Ectodermal cell (in vitro differentiated cells): ENCODE data around the gene ZNF664.

Experiments
- H3K27ac ChIP-seq: 2 replicates; pipeline ENCODE4 v1.7.0; 2013; ENCODE audit warnings: mild to moderate bottlenecking, low read depth, low read length; ENCODE audit not compliant: insufficient read depth, poor library complexity, severe bottlenecking
- H3K27me3 ChIP-seq: 2 replicates; pipeline ENCODE4 v1.7.0; 2013; ENCODE audit warnings: mild to moderate bottlenecking, low read length; ENCODE audit not compliant: insufficient read depth, control insufficient read depth, poor library complexity, severe bottlenecking
- H3K36me3 ChIP-seq: one replicate; pipeline ENCODE4 v1.7.0; 2013; ENCODE audit warnings: low read length; ENCODE audit not compliant: control insufficient read depth, insufficient read depth
- H3K4me1 ChIP-seq: one replicate; pipeline ENCODE4 v1.7.0; 2013; ENCODE audit warnings: low read length; ENCODE audit not compliant: control insufficient read depth, insufficient read depth
- H3K4me3 ChIP-seq: 2 replicates; pipeline ENCODE4 v1.7.0; 2013; ENCODE audit warnings: low read depth, low read length, control low read depth; ENCODE audit not compliant: insufficient read depth
- H3K9me3 ChIP-seq: 2 replicates; pipeline ENCODE4 v1.7.0; 2013; ENCODE audit warnings: mild to moderate bottlenecking, low read length, moderate library complexity; ENCODE audit not compliant: control insufficient read depth
- WGBS, 2 experiments: methylation state at CpG; one replicate each; pipeline ENCODE4 v1.1.7; 2013; ENCODE audit warnings: missing lambda C conversion rate in 2 of 2; 5-methylcytosine and 5-hydroxymethylcytosine counted together

Gene ZNF664

DNA sequence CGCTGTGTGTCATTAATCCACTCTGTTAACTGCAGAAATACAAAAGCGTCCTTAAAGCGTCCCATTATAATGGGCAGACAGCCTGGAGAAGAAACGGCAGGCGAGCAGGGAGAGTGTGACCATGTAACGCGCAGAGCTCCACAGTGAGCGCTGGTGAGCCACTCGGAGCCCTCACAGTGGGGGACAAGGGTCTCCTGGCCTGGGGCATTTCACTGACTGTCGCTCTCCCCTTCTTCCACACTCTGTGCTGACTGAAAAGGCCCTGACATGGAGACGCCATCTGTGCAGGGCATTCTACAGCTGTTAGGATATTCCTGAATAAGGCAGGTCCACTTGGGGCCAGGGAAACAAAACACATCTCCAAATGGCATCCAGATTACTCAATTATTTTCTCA, 24.6 kb upstream of the ZNF664 start:
- Histone ChIP-seq H3K27me3 (peaks cover 4% of the 10 kb centered on the region), H3K27ac (peak overlapping the region; percentile 47), H3K4me3 (no peak overlapping the region), H3K36me3 (no peaks in the 10 kb centered on the region), H3K4me1 (peaks cover 22% of the 10 kb centered on the region), H3K9me3 (no peaks in the 10 kb centered on the region)
- 77 to 79% methylated on average over 11 of the region's 11 CpGs for WGBS, 2 experiments

DNA sequence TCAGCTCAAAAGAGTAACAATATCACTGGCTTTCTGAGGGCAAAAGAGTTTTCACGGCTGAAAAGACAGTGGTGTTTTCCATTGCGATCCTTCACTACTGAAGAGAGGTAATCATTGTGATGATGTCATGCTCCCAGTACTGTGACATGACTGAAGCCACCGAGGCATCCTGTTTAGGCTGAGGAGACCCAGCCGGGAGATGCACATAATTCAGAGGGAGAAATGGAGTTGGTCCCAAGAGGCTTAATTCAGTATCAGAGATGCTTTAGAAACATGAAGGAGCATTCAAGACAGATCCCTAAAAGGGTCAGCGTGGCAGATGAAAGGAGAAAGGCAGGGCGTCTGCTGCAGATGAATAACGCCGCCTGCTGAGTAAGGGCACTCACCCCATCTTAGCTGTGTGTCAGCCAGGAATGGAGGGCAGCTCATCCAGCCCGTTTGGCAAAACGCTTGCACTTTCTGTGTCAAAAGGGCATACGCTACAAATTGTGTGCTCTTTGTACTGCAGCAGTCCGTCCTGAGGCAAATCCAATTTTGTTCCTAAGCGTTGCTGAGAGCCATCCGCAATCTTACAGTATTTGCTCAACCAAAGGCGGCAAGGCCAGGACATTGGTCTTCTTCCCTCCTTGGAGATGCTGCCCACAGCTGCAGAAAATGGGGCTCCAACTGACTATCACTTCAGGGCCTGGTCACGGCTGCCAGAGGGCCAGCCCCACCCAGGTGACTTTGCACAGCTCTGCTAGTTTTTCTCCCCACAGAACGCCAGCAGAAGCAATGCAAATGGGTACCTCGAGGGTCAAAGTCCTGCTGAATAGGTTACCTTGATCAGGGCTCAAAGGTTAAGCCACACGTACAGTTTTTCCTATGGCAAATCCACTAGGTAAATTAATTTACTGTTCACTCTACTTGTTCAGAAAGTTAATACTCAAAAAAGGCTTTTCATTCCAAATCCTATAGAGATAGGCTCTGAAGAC, 23.9 kb upstream of the ZNF664 start:
- Histone ChIP-seq H3K36me3 (no peaks in the 10 kb centered on the region), H3K9me3 (no peaks in the 10 kb centered on the region), H3K4me1 (peaks cover 22% of the 10 kb centered on the region), H3K4me3 (no peak overlapping the region), H3K27ac (peak overlapping the region; percentile 47), H3K27me3 (peaks cover 4% of the 10 kb centered on the region)
- 82 to 83% methylated on average over 19 of the region's 19 CpGs for WGBS, 2 experiments

DNA sequence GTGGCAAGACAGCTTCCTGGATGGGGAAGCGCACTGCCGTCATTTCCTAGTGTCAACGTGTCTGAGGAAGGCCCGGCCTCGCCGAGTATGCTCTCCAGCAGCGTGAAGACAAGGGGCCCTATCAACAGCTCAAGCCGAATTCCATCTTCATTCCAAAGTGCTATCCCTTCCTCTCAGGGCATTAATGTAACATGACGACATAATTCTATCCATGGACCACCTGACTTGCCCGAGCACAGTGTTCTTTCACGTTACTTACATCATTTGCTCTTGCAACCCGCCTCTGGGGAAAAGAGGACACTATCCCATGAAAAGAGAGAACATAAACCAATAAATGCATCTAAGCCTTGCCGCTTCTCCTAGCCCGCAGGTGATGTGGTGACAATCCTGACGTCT, 23.2 kb upstream of the ZNF664 start:
- H3K36me3 ChIP-seq: no peaks in the 10 kb centered on the region
- no peaks in the 10 kb centered on the region for H3K9me3 ChIP-seq
- H3K27me3 ChIP-seq: peaks cover 4% of the 10 kb centered on the region
- peaks cover 22% of the 10 kb centered on the region for H3K4me1 ChIP-seq
- no peak overlapping the region for H3K27ac ChIP-seq
- 91 to 93% methylated on average over 15 of the region's 15 CpGs for WGBS, 2 experiments
- no peak overlapping the region for H3K4me3 ChIP-seq

DNA sequence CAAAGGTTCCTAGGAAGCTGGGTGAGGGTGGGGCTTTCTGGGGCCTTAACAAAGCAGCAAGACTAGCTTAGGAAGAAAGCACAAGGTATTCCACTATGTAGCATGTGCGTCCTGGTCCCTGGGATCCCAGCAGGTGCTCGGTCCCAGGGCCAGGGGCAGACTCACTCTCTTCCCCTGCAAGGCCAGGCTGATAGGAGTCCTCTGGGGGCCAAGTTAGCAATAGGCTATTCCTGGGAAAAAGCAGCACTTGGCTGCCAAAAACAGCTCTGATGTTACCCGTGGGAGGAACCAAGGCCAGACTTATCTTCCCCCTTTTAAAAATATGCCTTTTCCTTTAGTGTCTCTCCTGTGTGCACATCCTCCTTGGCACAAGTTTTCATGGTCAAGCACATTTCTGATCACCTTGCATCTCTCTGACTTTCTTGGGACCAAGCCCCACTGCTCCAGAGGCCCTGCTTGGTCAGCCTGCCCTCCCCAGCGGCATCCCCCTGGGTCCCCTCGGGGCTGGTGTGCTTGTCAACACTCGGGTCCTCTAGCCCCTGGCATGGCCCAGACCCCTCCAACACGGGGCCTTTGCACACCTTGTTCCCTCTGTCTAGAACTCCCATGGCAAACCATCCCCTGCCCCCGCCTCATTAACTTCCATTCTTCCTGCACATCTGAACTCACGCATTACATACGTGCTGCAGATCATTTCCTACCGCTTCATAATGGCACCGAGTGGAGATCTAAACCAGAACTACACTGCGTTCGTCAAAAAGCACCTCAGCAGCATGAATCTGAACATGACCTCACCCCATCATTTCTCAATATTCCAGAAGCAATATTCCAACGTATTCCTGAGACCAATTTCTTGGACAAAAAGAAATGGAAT, 22.3 kb upstream of the ZNF664 start:
- no peak overlapping the region for H3K27ac ChIP-seq
- H3K9me3 ChIP-seq: no peaks in the 10 kb centered on the region
- no peak overlapping the region for H3K4me3 ChIP-seq
- H3K27me3 ChIP-seq: peaks cover 7% of the 10 kb centered on the region
- H3K4me1 ChIP-seq: peaks cover 18% of the 10 kb centered on the region
- WGBS, 2 experiments: 93 to 95% methylated on average over 15 of the region's 15 CpGs
- H3K36me3 ChIP-seq: no peaks in the 10 kb centered on the region

DNA sequence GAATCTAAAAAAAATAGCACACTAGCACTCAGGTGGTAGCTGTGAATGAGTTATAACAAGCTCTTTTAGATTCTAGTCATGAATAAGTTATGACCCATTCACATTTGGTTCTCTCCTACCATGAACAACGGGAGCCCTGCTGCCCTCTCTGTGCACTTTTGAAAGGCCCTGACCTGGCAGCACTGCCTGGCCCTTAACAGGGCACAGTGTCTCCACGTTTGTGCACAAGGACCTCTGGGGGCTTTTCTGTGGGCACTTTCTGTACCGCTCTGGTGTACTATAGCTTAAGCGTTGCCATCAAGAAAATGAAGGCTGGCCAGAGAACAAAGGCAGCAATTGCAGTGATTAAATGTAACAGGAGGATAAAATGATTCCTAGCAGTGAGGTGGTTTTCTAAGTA, 21.5 kb upstream of the ZNF664 start:
- Histone ChIP-seq H3K27me3 (peaks cover 9% of the 10 kb centered on the region), H3K4me1 (peaks cover 18% of the 10 kb centered on the region), H3K4me3 (no peak overlapping the region), H3K9me3 (no peaks in the 10 kb centered on the region), H3K27ac (no peak overlapping the region), H3K36me3 (no peaks in the 10 kb centered on the region)
- 83 to 88% methylated on average over 4 of the region's 4 CpGs for WGBS, 2 experiments

DNA sequence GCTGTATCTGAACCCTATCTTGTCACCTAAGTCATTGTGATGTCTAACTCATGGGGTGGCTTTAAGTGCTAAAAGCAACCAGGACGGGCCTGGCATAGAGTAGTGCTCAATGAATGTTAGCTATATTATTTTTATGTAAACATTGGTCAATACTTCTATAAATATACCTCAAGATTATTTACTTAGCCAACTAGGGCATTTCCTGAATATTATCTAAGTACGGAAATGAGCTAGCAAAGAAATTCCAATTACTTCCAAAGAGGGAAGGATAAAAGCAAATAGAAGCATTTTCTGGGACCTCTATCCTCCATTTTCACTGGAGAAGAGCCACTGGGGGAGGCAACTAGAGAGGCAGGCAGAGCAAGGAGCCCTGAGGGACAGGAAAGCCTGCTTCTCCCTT, 21.0 kb upstream of the ZNF664 start:
- WGBS, 2 experiments: 100% methylated on average over 1 of the region's 2 CpGs
- H3K27me3 ChIP-seq: peaks cover 9% of the 10 kb centered on the region
- H3K4me1 ChIP-seq: peaks cover 18% of the 10 kb centered on the region
- H3K27ac ChIP-seq: no peak overlapping the region
- H3K36me3 ChIP-seq: no peaks in the 10 kb centered on the region
- H3K9me3 ChIP-seq: no peaks in the 10 kb centered on the region
- no peak overlapping the region for H3K4me3 ChIP-seq

DNA sequence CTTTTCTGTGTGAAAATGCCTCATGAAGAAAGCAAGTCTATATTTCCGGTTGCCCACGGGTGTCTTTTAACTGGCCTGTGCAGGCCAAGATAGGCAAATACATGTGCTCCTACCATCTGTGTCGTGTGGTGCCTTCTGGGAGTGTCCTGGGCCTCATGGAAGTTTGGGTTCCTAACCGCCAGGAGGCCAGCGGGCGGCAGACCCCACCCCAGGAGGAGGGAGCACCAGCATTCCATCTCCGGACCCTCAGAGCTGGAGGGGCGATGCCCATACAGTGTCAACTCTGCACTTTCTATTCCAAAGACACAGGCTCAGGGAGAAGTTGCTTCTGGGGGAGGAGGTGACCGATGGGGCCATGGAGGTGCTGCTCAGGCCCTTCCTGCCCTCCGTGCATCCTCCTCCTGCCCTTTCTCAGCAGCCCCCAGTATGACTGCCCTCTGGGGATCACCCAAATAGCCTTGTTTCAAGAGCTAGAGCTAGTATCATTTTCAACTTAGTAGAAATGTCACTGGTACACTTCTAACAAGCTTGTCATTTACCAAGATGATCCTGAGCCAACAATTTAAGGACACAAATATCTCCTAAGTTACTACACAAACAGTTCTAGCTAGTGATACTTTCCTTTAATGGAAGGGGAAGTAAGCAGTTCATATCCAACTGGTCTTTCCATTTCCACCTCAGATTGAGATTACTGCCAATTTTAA, 18.2 kb upstream of the ZNF664 start:
- H3K4me3 ChIP-seq: no peak overlapping the region
- no peak overlapping the region for H3K27ac ChIP-seq
- peaks cover 12% of the 10 kb centered on the region for H3K27me3 ChIP-seq
- H3K4me1 ChIP-seq: peaks cover 1% of the 10 kb centered on the region
- WGBS, 2 experiments: 87 to 91% methylated on average over 10 of the region's 10 CpGs
- H3K36me3 ChIP-seq: no peaks in the 10 kb centered on the region
- H3K9me3 ChIP-seq: no peaks in the 10 kb centered on the region

DNA sequence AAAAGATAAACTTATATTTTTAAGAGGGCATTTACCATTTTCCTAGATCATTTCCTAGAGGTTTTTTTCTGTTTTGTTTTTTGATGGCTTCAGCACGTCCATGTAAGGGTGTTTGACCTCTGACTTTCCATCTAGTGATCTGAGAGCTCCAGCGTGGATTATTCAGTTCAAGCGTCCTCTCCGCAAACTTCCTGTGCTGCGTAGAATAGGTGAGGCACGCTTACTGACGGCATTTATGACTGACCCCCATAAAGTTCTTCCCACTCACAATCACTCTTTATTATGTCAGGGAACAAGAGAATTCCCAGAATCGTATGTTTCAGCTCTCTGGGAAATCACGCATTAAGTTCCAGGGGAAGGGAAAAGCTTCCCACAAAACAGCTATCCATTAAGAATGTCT, 16.8 kb upstream of the ZNF664 start:
- 82 to 87% methylated on average over 9 of the region's 9 CpGs for WGBS, 2 experiments
- no peak overlapping the region for H3K27ac ChIP-seq
- H3K9me3 ChIP-seq: no peaks in the 10 kb centered on the region
- H3K4me3 ChIP-seq: no peak overlapping the region
- no peaks in the 10 kb centered on the region for H3K4me1 ChIP-seq
- H3K27me3 ChIP-seq: peaks cover 26% of the 10 kb centered on the region
- H3K36me3 ChIP-seq: no peaks in the 10 kb centered on the region

DNA sequence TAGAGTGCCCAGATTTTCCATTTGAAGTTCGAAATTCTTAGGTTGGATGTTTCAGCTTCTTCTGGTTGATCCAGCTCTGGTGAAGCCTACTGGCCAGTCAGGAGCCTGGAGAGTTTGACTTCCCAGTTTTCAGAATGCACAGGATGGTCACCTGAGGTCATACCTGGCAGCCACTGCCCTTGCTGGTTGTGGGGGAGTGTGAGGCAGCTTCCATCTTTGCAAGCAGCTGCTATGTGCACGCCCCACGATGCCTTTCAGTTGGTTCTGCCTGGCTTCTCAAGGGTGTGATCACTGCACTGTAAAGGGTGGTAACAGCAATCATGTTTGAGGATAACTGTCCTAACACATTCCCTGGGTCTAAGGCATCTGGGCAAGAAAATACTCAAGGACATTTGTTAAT, 15.8 kb upstream of the ZNF664 start:
- Histone ChIP-seq H3K27me3 (peaks cover 36% of the 10 kb centered on the region), H3K4me3 (no peak overlapping the region), H3K27ac (no peak overlapping the region), H3K9me3 (no peaks in the 10 kb centered on the region), H3K4me1 (no peaks in the 10 kb centered on the region), H3K36me3 (no peaks in the 10 kb centered on the region)
- 85 to 88% methylated on average over 3 of the region's 3 CpGs for WGBS, 2 experiments
